Esophagus squamous epithelium (tissue), 4 donors: ENCODE data around the gene TMEM79.

Source experiments
- POLR2A ChIP-seq, 4 donors: fragments of 450-650 bp; IDR thresholded peaks; one replicate each; pipeline ENCODE4 v1.6.1; 2017; ENCODE audit warnings: antibody characterized with exemption in 4 of 4, mild to moderate bottlenecking in 4 of 4, moderate library complexity in 3 of 4
- TF ChIP-seq, protein P1 (sequence below), 6 experiments: fragments of 450-650 bp in 4 of 6; fragments of 200-600 bp in 2 of 6; sonication (generic) in 2 of 6; IDR thresholded peaks; one replicate each; pipeline ENCODE4 v1.5.1; 2016 to 2019; ENCODE audit warnings: antibody characterized with exemption in 6 of 6, mild to moderate bottlenecking in 4 of 6, moderate library complexity in 4 of 6

DNA sequence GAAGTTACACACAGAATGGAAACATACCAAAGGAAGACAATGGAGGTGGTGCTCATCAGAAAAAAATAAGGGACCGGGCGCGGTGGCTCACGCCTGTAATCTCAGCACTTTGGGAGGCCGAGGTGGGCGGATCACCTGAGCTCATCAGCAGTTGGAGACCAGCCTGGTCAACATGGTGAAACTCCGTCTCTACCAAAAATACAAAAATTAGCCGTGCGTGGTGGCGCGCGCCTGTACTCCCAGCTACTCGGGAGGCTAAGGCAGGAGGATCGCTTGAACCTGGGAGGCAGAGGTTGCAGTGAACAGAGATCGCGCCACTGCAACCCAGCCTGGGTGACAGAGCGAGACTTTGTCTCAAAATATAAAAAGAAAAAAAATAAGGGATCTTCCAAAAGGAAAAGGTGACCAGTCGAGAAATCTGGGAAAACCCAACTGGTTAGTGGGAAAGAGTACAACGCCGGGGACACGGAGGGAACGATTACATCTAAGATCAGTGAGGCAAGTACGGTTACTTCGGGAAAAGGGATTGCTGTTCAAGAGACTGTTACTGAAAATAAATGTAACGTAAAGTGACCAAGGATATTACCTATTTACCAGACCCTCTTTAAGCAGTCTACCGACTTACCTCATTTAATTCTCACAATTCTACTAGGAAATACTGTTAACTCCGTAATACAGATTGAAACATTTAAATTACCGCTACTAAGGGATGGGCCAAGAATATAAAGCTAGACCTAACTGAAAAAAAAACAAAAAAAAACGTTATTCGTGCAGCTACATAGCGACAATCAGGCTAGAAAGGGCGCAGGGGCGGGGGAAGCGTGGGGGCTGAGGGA is 53.1 kb downstream of the TMEM79 start:
- TF ChIP-seq, protein P1, sequence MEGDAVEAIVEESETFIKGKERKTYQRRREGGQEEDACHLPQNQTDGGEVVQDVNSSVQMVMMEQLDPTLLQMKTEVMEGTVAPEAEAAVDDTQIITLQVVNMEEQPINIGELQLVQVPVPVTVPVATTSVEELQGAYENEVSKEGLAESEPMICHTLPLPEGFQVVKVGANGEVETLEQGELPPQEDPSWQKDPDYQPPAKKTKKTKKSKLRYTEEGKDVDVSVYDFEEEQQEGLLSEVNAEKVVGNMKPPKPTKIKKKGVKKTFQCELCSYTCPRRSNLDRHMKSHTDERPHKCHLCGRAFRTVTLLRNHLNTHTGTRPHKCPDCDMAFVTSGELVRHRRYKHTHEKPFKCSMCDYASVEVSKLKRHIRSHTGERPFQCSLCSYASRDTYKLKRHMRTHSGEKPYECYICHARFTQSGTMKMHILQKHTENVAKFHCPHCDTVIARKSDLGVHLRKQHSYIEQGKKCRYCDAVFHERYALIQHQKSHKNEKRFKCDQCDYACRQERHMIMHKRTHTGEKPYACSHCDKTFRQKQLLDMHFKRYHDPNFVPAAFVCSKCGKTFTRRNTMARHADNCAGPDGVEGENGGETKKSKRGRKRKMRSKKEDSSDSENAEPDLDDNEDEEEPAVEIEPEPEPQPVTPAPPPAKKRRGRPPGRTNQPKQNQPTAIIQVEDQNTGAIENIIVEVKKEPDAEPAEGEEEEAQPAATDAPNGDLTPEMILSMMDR (IDR thresholded peaks at IDR 0.05): no peak
- TF ChIP-seq POLR2A (IDR thresholded peaks at IDR 0.05): no peak
